Measurements from ENCODE around the gene TBPL1. TPM values are rescaled to one million over a fixed set of nuclear protein-coding genes. Genes with fewer than 3 reads are reported as not detected.

Gene TBPL1
- polyA plus RNA-seq, 2 of the 4 experiments (the other 2 are of a cell fraction) = 22.4 to 41.1 TPM

GRCh38 chr6:133995296-133995695 is 42.3 kb downstream of the TBPL1 start (continued):
- TF ChIP-seq BCL3 (IDR thresholded peaks at IDR 0.05) (no peak), BHLHE40 (IDR thresholded peaks at IDR 0.05; ENCODE audit: low read depth, low read length) (no peak), PBX3 (IDR thresholded peaks at IDR 0.05) (no peak), HDAC2 (IDR thresholded peaks at IDR 0.05) (no peak), ZSCAN20 (CRISPR knock-in tag; IDR thresholded peaks at IDR 0.05) (no peak)

DNA sequence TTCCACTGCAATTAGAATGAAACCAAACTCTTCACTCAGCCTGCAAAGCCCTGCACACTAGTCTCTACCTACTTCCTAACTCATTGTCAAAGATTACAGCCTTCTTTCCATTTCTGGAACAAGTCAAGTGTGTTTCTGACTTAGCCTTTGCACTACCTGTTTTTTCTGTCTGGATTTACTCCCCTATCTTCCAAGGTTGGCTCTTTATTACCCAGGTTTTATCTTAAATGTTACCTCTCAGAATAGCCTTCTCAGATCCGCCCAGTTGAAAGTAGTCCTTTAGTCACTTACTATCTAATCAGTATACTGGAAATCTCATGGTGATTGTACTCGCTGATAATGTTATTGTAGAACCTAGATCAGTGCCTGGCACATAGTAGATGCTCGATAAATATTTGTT is 42.7 kb downstream of the TBPL1 start:
- Histone ChIP-seq H3K4me1 (peaks cover 34% of the 10 kb centered on the region), H3K4me2 (peak overlapping the region; percentile 60), H3K4me3 (no peak overlapping the region), H3K27ac (peak overlapping the region; percentile 7 to 39; a peak in 5 of 6 replicates), H3K9me3 (no peaks in the 10 kb centered on the region)
- CTCF ChIA-PET = interaction anchor here (1.7 to 2.0 kb wide), 2 partner anchors 8 to 68 kb away, joined by 4 read pairs; no protein-coding TSS in a partner anchor
- no peak; a peak in 1 of 6 replicates for ATAC-seq
- no peak for DNase-seq (ENCODE audit: low read depth in 1 of 2, low spot score in 1 of 2)
- TF ChIP-seq EHMT2 (IDR thresholded peaks at IDR 0.05; ENCODE audit: low read depth) = no peak
- TF ChIP-seq BCL3 (IDR thresholded peaks at IDR 0.05) = no peak
- TF ChIP-seq ZC3H11A (IDR thresholded peaks at IDR 0.05) = no peak
- no peak for TF ChIP-seq MAFK (IDR thresholded peaks at IDR 0.05; ENCODE audit: partially characterized antibody)
- no peak for TF ChIP-seq HOXB5 (CRISPR knock-in tag; IDR thresholded peaks at IDR 0.05)
- TF ChIP-seq HOXB13 (CRISPR knock-in tag; IDR thresholded peaks at IDR 0.05; ENCODE audit: low read depth) = no peak
- TF ChIP-seq, protein P1, sequence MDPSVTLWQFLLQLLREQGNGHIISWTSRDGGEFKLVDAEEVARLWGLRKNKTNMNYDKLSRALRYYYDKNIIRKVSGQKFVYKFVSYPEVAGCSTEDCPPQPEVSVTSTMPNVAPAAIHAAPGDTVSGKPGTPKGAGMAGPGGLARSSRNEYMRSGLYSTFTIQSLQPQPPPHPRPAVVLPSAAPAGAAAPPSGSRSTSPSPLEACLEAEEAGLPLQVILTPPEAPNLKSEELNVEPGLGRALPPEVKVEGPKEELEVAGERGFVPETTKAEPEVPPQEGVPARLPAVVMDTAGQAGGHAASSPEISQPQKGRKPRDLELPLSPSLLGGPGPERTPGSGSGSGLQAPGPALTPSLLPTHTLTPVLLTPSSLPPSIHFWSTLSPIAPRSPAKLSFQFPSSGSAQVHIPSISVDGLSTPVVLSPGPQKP (IDR thresholded peaks at IDR 0.05; ENCODE audit: low read depth, low read length) = no peak
- TF ChIP-seq HOXA7 (CRISPR knock-in tag; IDR thresholded peaks at IDR 0.05) = no peak
- no peak for TF ChIP-seq TFCP2L1 (CRISPR knock-in tag; IDR thresholded peaks at IDR 0.05)
- TF ChIP-seq, protein P2, sequence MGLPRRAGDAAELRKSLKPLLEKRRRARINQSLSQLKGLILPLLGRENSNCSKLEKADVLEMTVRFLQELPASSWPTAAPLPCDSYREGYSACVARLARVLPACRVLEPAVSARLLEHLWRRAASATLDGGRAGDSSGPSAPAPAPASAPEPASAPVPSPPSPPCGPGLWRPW (IDR thresholded peaks at IDR 0.05) = no peak
- WGBS (ENCODE audit: missing lambda C conversion rate) = 57% methylated on average over 3 of the region's 3 CpGs
- FAIRE-seq = no peak
- POLR2A ChIA-PET = no interaction called here

DNA sequence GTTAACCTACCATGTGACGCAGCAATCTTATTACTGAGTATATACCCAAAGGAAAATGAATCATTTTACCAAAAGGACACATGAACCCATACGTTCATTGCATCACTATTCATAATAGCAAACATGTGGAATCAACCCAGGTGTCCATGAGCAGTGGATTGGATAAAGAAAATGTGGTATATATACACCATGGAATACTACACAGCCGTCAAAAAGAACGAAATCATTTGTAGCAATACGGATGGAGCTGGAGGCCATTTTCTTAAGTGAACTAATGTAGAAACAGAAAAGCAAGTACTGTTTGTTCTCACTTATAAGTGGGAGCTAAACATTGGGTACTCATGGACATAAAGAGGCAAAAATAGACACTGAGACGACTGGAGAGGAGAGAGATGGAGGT is 44.2 kb downstream of the TBPL1 start:
- WGBS (ENCODE audit: missing lambda C conversion rate) = 74% methylated on average over 6 of the region's 6 CpGs

More for the DNA sequence above, 44.2 kb downstream of the TBPL1 start:
- Histone ChIP-seq H3K9me3 (no peaks in the 10 kb centered on the region), H3K4me2 (no peak overlapping the region), H3K4me3 (no peak overlapping the region), H3K27ac (0 out of 6 replicates have a peak overlapping the region, but pooled peaks of 1 of the 2 experiments have one; percentile 22), H3K4me1 (peaks cover 20% of the 10 kb centered on the region)
- TF ChIP-seq RNF2 (IDR thresholded peaks at IDR 0.05; ENCODE audit: borderline replicate concordance, low read depth) (no peak), EP300 (IDR thresholded peaks at IDR 0.05) (no peak), KDM5A (IDR thresholded peaks at IDR 0.05) (no peak), KDM1A (IDR thresholded peaks at IDR 0.05; ENCODE audit: low read depth) (peak; percentile 75; the same call in 1 of the 2 replicates), CEBPB (IDR thresholded peaks at IDR 0.05) (no peak), HDAC2 (IDR thresholded peaks at IDR 0.05) (peak; percentile 30; the same call in 1 of the 2 replicates), MAX (IDR thresholded peaks at IDR 0.05) (no peak)
- TF ChIP-seq, protein P3, sequence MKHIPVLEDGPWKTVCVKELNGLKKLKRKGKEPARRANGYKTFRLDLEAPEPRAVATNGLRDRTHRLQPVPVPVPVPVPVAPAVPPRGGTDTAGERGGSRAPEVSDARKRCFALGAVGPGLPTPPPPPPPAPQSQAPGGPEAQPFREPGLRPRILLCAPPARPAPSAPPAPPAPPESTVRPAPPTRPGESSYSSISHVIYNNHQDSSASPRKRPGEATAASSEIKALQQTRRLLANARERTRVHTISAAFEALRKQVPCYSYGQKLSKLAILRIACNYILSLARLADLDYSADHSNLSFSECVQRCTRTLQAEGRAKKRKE (CRISPR knock-in tag; IDR thresholded peaks at IDR 0.05; ENCODE audit: low read depth) = no peak
- FAIRE-seq = no peak
- DNase-seq (ENCODE audit: low read depth in 1 of 2, low spot score in 1 of 2) = no peak
- ChIA-PET CTCF (interaction anchor here (0.7 to 2.0 kb wide), 3 partner anchors 9 to 76 kb away, joined by 3 to 4 read pairs (median 3); no protein-coding TSS in a partner anchor), POLR2A (interaction anchor here (0.7 kb wide), 1 partner anchor 63 kb away, joined by 3 read pairs; no protein-coding TSS in a partner anchor)
- ATAC-seq = no peak
